AG04450 (cell line): Measurements from ENCODE around the gene ADCY4. TPM values are rescaled to one million over a fixed set of nuclear protein-coding genes. Genes with fewer than 3 reads are reported as not detected.
A peak's percentile ranks its signal among the peaks of the same experiment; 100 is the strongest.
"Not testable (repeated sequence)": the region's sequence is repeated elsewhere in the genome, so short reads cannot be mapped to it uniquely, and the experiment has no call there.

Experiments used
- CTCF ChIA-PET: fragments of 300-600, 350-600 bp; formaldehyde crosslinking; extraction: SDS; loops from one replicate; lab custom pipeline; 2022; ENCODE audit warnings: antibody characterized with exemption, inconsistent platforms; lab: Charles Lee
- POLR2A ChIA-PET: fragments of 350-600 bp; formaldehyde crosslinking; extraction: SDS; loops from one replicate; lab custom pipeline; 2021; ENCODE audit warnings: antibody characterized with exemption, inconsistent platforms; lab: Yijun Ruan, JAX
- DNase-seq: peaks from one replicate; pipeline ENCODE4 v3.0.0-alpha.2; 2011; ENCODE audit warnings: low read depth, low spot score
- H3K27ac ChIP-seq: one replicate; pipeline ENCODE4 v1.5.1; 2012; ENCODE audit warnings: low read depth, low read length, control low read depth
- H3K27me3 ChIP-seq: one replicate; pipeline ENCODE4 v1.6.0; 2012; ENCODE audit warnings: low read length; ENCODE audit not compliant: control insufficient read depth, insufficient read depth
- H3K4me3 ChIP-seq: 2 replicates; pipeline ENCODE4 v1.5.1; 2011; ENCODE audit warnings: mild to moderate bottlenecking, low read depth, low read length, control low read depth
- H3K9me3 ChIP-seq: 2 replicates; pipeline ENCODE4 v1.5.1; 2012; ENCODE audit warnings: low read length; ENCODE audit not compliant: control insufficient read depth, insufficient read depth
- CTCF ChIP-seq: IDR thresholded peaks from 2 replicates; pipeline ENCODE4 v1.5.1; 2011; ENCODE audit warnings: low read depth, low read length, control low read depth, inconsistent platforms
- polyA plus RNA-seq: library from polyadenylated mRNA; depleted of rRNA; stranded (reverse); fragments of >200 nt; gene quantifications from 2 replicates; pipeline ENCODE4 v1.2.3, GENCODE V29; 2011

The ADCY4 gene
- polyA plus RNA-seq, 1 experiment: 0.04 TPM

GRCh38 chr14:24356208-24356607 lies 21.3 kb upstream of the ADCY4 start:
- ChIA-PET POLR2A (interaction anchor here (0.6 kb wide), 1 partner anchor 76 kb away, joined by 7 read pairs; no protein-coding TSS in a partner anchor), CTCF (interaction anchor here (0.7 to 1.8 kb wide), 3 partner anchors 9 to 24 kb away, joined by 3 to 11 read pairs (median 5); no protein-coding TSS in a partner anchor)
- no peak overlapping the region for H3K27ac ChIP-seq
- no peak for DNase-seq
- H3K4me3 ChIP-seq: no peak overlapping the region
- peaks cover 8% of the 10 kb centered on the region for H3K27me3 ChIP-seq
- no peak for TF ChIP-seq CTCF
- peaks cover 3% of the 10 kb centered on the region; the same call in 1 of the 2 replicates for H3K9me3 ChIP-seq

GRCh38 chr14:24355009-24355408 lies 20.1 kb upstream of the ADCY4 start:
- H3K27ac ChIP-seq: no peak overlapping the region
- DNase-seq: no peak

GRCh38 chr14:24354482-24354825 lies 19.6 kb upstream of the ADCY4 start:
- not testable (repeated sequence) for H3K4me3 ChIP-seq, H3K9me3 ChIP-seq, DNase-seq
- peak overlapping the region; percentile 42 for H3K27ac ChIP-seq
- CTCF ChIA-PET: interaction anchor here (1.0 to 4.5 kb wide), 3 partner anchors 11 to 77 kb away, joined by 3 to 35 read pairs (median 8); partner anchors contain the start of gene ADCY4
- POLR2A ChIA-PET: interaction anchor here (0.6 to 0.7 kb wide), 2 partner anchors 23 to 25 kb away, joined by 3 to 4 read pairs; no protein-coding TSS in a partner anchor
- peaks cover 14% of the 10 kb centered on the region for H3K27me3 ChIP-seq

More at GRCh38 chr14:24355009-24355408, 20.1 kb upstream of the ADCY4 start:
- Histone ChIP-seq H3K27me3 (peaks cover 12% of the 10 kb centered on the region), H3K9me3 (peaks cover 3% of the 10 kb centered on the region; the same call in 1 of the 2 replicates), H3K4me3 (no peak overlapping the region)
- no peak for TF ChIP-seq CTCF
- CTCF ChIA-PET: interaction anchor here (1.0 to 1.8 kb wide), 3 partner anchors 10 to 21 kb away, joined by 3 to 11 read pairs (median 5); no protein-coding TSS in a partner anchor
- POLR2A ChIA-PET: interaction anchor here (0.6 to 0.7 kb wide), 2 partner anchors 23 to 26 kb away, joined by 3 to 4 read pairs; no protein-coding TSS in a partner anchor

- POLR2A ChIA-PET: no interaction called here
- H3K27me3 ChIP-seq: peaks cover 16% of the 10 kb centered on the region
- H3K4me3 ChIP-seq: no peak overlapping the region
- CTCF ChIA-PET: interaction anchor here (1.0 to 4.5 kb wide), 3 partner anchors 12 to 78 kb away, joined by 3 to 35 read pairs (median 8); partner anchors contain the start of gene ADCY4
- no peak for DNase-seq
- no peak overlapping the region for H3K27ac ChIP-seq
- peaks cover 3% of the 10 kb centered on the region; the same call in 1 of the 2 replicates for H3K9me3 ChIP-seq
- no peak for TF ChIP-seq CTCF
Measured at GRCh38 chr14:24353559-24354481, 18.9 kb upstream of the ADCY4 start.

- TF ChIP-seq CTCF: no peak; the same call in 1 of the 2 replicates
- H3K4me3 ChIP-seq: no peak overlapping the region
- peaks cover 32% of the 10 kb centered on the region for H3K27me3 ChIP-seq
- H3K27ac ChIP-seq: no peak overlapping the region
- ChIA-PET POLR2A (no interaction called here), CTCF (interaction anchor here (0.7 to 4.5 kb wide), 7 partner anchors 11 to 91 kb away, joined by 3 to 35 read pairs (median 7); partner anchors contain the start of genes ADCY4, CIDEB, RIPK3 and SDR39U1)
- DNase-seq: no peak
- H3K9me3 ChIP-seq: peaks cover 3% of the 10 kb centered on the region; the same call in 1 of the 2 replicates
Measured at GRCh38 chr14:24351517-24351916, 16.6 kb upstream of the ADCY4 start.
